Measurements from ENCODE around the gene ETF1.

DNA sequence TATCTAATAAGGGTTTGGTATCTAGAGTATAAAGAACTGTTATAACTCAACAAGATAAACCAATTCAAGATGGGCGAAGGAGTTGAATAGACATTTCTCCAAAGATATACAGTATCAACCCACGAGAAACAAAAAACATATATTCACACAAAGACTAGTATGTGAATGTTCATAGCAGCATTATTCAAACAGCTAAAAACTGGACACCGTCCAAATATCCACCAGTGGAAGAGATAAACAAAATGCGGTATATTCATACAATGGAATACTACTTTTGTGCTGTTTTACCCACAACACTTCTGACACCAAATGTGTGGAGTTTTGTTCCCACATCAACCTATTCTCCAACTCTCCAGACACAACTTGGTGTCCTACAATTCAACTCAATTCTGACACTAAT is 44.7 kb downstream of the ETF1 start:
- TF ChIP-seq POLR2A (IDR thresholded peaks at IDR 0.05): no peak
- no peak for TF ChIP-seq CTCF (IDR thresholded peaks at IDR 0.05)
